CD4-positive, alpha-beta T cell treated with Interleukin-4 for 4 hours (primary cell): ENCODE results near the gene LAMA3.
"Not testable (repeated sequence)": the region's sequence is repeated elsewhere in the genome, so short reads cannot be mapped to it uniquely, and the experiment has no call there.

ENCODE experiments used
- DNase-seq: peaks from one replicate; pipeline ENCODE4 v3.0.0-alpha.2; 2020

LAMA3 gene

GRCh38 chr18:23704806-23705205 lies 15.6 kb downstream of the LAMA3 start:
- no peak for DNase-seq

GRCh38 chr18:23706971-23707640 lies 17.9 kb downstream of the LAMA3 start:
- no peak for DNase-seq

GRCh38 chr18:23710068-23710527 lies 20.8 kb downstream of the LAMA3 start:
- no peak for DNase-seq

GRCh38 chr18:23710946-23711345 lies 21.7 kb downstream of the LAMA3 start:
- no peak for DNase-seq

GRCh38 chr18:23711426-23711825 lies 22.2 kb downstream of the LAMA3 start:
- no peak for DNase-seq

- DNase-seq: no peak
Measured at GRCh38 chr18:23712445-23712844, 23.2 kb downstream of the LAMA3 start.

GRCh38 chr18:23714576-23714975 lies 25.3 kb downstream of the LAMA3 start:
- no peak for DNase-seq

GRCh38 chr18:23716079-23716478 lies 26.8 kb downstream of the LAMA3 start:
- not testable (repeated sequence) for DNase-seq

GRCh38 chr18:23716516-23716915 lies 27.3 kb downstream of the LAMA3 start:
- no peak for DNase-seq

GRCh38 chr18:23716966-23717365 lies 27.7 kb downstream of the LAMA3 start:
- DNase-seq: no peak

GRCh38 chr18:23718243-23718720 lies 29.0 kb downstream of the LAMA3 start:
- DNase-seq: no peak

- no peak for DNase-seq
Measured at GRCh38 chr18:23718731-23719130, 29.5 kb downstream of the LAMA3 start.

GRCh38 chr18:23719634-23720201 lies 30.5 kb downstream of the LAMA3 start:
- no peak for DNase-seq

- DNase-seq: no peak
Measured at GRCh38 chr18:23721696-23722480, 32.6 kb downstream of the LAMA3 start.

- DNase-seq: no peak
Measured at GRCh38 chr18:23722646-23723045, 33.4 kb downstream of the LAMA3 start.

- DNase-seq: no peak
Measured at GRCh38 chr18:23723121-23723520, 33.9 kb downstream of the LAMA3 start.

- DNase-seq: no peak
Measured at GRCh38 chr18:23724681-23725080, 35.4 kb downstream of the LAMA3 start.

- DNase-seq: no peak
Measured at GRCh38 chr18:23725351-23725750, 36.1 kb downstream of the LAMA3 start.

- DNase-seq: no peak
Measured at GRCh38 chr18:23725827-23726661, 36.8 kb downstream of the LAMA3 start.

GRCh38 chr18:23727707-23728493 lies 38.6 kb downstream of the LAMA3 start:
- DNase-seq: no peak

- DNase-seq: no peak
Measured at GRCh38 chr18:23730857-23731256, 41.6 kb downstream of the LAMA3 start.

GRCh38 chr18:23731861-23732260 lies 42.6 kb downstream of the LAMA3 start:
- no peak for DNase-seq
